ENCODE data around the gene SLC25A28. TPM values are rescaled to one million over a fixed set of nuclear protein-coding genes. Genes with fewer than 3 reads are reported as not detected.

SLC25A28 gene
- total and polyA plus RNA-seq, 2 donors (not counting 1 experiment from before 2014, with no cell fraction given), result 96.4 to 224 TPM

GRCh38 chr10:99659031-99659867 is 39.0 kb upstream of the SLC25A28 start, which contains the start of gene ENTPD7:
TSS of gene ENTPD7 (plus strand) at chr10:99659509. CDS start at chr10:99659957, 448 bp downstream.
- peak within 1 kb of the TSS; percentile 32 for H3K27ac Mint-ChIP-seq
- intact Hi-C loops (cut with micrococcal nuclease), result loop anchor here (1.0 kb wide), 3 partner anchors 39 to 229 kb away; partner anchors contain the start of genes COX15, CUTC, GOT1 and SLC25A28
- peaks cover 9% of the 10 kb centered on the region for H3K27me3 Mint-ChIP-seq
- H2AFZ ChIP-seq (ENCODE audit: insufficient read depth, low read depth, low read length, poor library complexity, severe bottlenecking), result peak within 1 kb of the TSS; percentile 97
- H3K27me3 ChIP-seq (replicated peaks in 1 of 4; ENCODE audit: control extremely low read depth in 1 of 4, control insufficient read depth in 3 of 4, insufficient read depth in 4 of 4, low read length in 3 of 4), result peaks cover 0 to 4% (median 0%) of the 10 kb centered on the region in 4 experiments
- ChIA-PET CTCF (interaction anchor here (1.1 to 3.7 kb wide), 6 partner anchors 34 to 223 kb away, joined by 3 to 10 read pairs (median 6); partner anchors contain the start of genes COX15 and CUTC), POLR2A (interaction anchor here (1.3 to 1.4 kb wide), 2 partner anchors 39 to 41 kb away, joined by 4 to 12 read pairs; partner anchors contain the start of gene SLC25A28)
- peak; percentile 91 for DNase-seq
- under 1% methylated on average over 71 of the region's 71 CpGs for WGBS (ENCODE audit: insufficient coverage)
- peaks cover 19% of the 10 kb centered on the region for H3K4me1 Mint-ChIP-seq
- peak within 1 kb of the TSS; percentile 98 for H3K4me2 ChIP-seq (replicated peaks; ENCODE audit: low read depth, low read length, poor library complexity, severe bottlenecking)
- no peaks in the 10 kb centered on the region for H3K79me2 ChIP-seq (ENCODE audit: control insufficient read depth, insufficient read depth, low read length)
- no peaks in the 10 kb centered on the region for H3K9me3 ChIP-seq (ENCODE audit: control extremely low read depth in 1 of 3, control insufficient read depth in 2 of 3, insufficient read depth in 1 of 3, low read length in 2 of 3)
- peak; percentile 99 for ATAC-seq (ENCODE audit: low read depth)
- no peaks in the 10 kb centered on the region for H3K9me3 Mint-ChIP-seq (ENCODE audit: insufficient read depth)
- H4K20me1 ChIP-seq (ENCODE audit: control insufficient read depth, insufficient read depth, low read length, poor library complexity, severe bottlenecking), result no peaks in the 10 kb centered on the region
- H3K36me3 ChIP-seq (replicated peaks in 1 of 2; ENCODE audit: control extremely low read depth in 1 of 2, control insufficient read depth in 1 of 2, extremely low read depth in 1 of 2, insufficient read depth in 2 of 2, low read length in 1 of 2), result peaks cover 0 to 2% of the 10 kb centered on the region in 2 experiments
- TF ChIP-seq EZH2 (IDR thresholded peaks at IDR 0.05; ENCODE audit: borderline replicate concordance, insufficient read depth, low read depth, low read length, poor library complexity, severe bottlenecking) (no peak), CTCF (IDR thresholded peaks at IDR 0.05) (peak; percentile 19)
- peaks cover 7 to 16% of the 10 kb centered on the region in 2 donors for H3K4me1 ChIP-seq (ENCODE audit: control insufficient read depth in 2 of 2, insufficient read depth in 2 of 2, low read length in 2 of 2)
- H3K4me3 Mint-ChIP-seq, result peak within 1 kb of the TSS; percentile 84
- H3K4me3 ChIP-seq (ENCODE audit: control extremely low read depth in 1 of 5, extremely low read depth in 1 of 5, insufficient read depth in 1 of 5, low read depth in 2 of 5, low read length in 4 of 5), result peak within 1 kb of the TSS; percentile 63 to 89 (median 82)
- peak within 1 kb of the TSS; percentile 81 for H3K9ac ChIP-seq (ENCODE audit: low read length)
- H3K27ac ChIP-seq (ENCODE audit: low read length in 2 of 2), result peak within 1 kb of the TSS in 1 of 2 donors; percentile 64
